Caco-2 (cell line): ENCODE measurements around the gene NR1I3. TPM values are rescaled to one million over a fixed set of nuclear protein-coding genes. Genes with fewer than 3 reads are reported as not detected.

Experiments used
- BruUV-seq: library from RNA; stranded (reverse); fragments of 400-500 nt; replicated peaks from 2 replicates; lab custom pipeline; 2021; lab: Mats Ljungman, UMichigan
- CTCF ChIA-PET: fragments of 300-600 bp; sonication (Branson Sonifier 250); formaldehyde crosslinking; loops from one replicate; lab custom pipeline; 2022; ENCODE audit warnings: antibody characterized with exemption; lab: Charles Lee
- POLR2A ChIA-PET: fragments of 300-600 bp; sonication (Branson Sonifier 250); formaldehyde crosslinking; loops from one replicate; lab custom pipeline; 2022; ENCODE audit warnings: antibody characterized with exemption; lab: Charles Lee
- DNase-seq, 2 experiments: peaks; one replicate each; pipeline versions ENCODE4 v3.0.0 to v3.0.0-alpha.2; 2020 to 2022
- H3K27me3 ChIP-seq: replicated peaks from 2 replicates; pipeline ENCODE4 v1.6.0; 2011; ENCODE audit warnings: low read length; ENCODE audit not compliant: control insufficient read depth, insufficient read depth
- H3K36me3 ChIP-seq: 2 replicates; pipeline ENCODE4 v1.5.1; 2011; ENCODE audit warnings: low read length; ENCODE audit not compliant: control insufficient read depth, insufficient read depth
- H3K4me1 ChIP-seq: fragments of 250-450 bp; sonication (Bioruptor Pico); 2 replicates; pipeline ENCODE4 v1.5.1; 2020; ENCODE audit warnings: mild to moderate bottlenecking
- H3K4me3 ChIP-seq: 2 replicates; pipeline ENCODE4 v1.5.1; 2011; ENCODE audit warnings: low read depth, mild to moderate bottlenecking, control low read depth, low read length
- H3K9me3 ChIP-seq: fragments of 250-450 bp; sonication (Bioruptor Pico); 2 replicates; pipeline ENCODE4 v1.5.1; 2020; ENCODE audit warnings: mild to moderate bottlenecking, moderate library complexity
- H3K27ac Mint-ChIP-seq: one replicate; pipeline ENCODE4 v1.8.0; 2022; ENCODE audit warnings: mixed read lengths; ENCODE audit not compliant: unreplicated experiment
- H3K27me3 Mint-ChIP-seq: one replicate; pipeline ENCODE4 v1.8.0; 2022; ENCODE audit warnings: mixed read lengths; ENCODE audit not compliant: insufficient read depth, unreplicated experiment
- H3K36me3 Mint-ChIP-seq: one replicate; pipeline ENCODE4 v1.8.0; 2022; ENCODE audit warnings: mild to moderate bottlenecking, mixed read lengths; ENCODE audit not compliant: insufficient read depth, unreplicated experiment
- H3K4me1 Mint-ChIP-seq: one replicate; pipeline ENCODE4 v1.8.0; 2022; ENCODE audit warnings: low read depth, mixed read lengths; ENCODE audit not compliant: unreplicated experiment
- H3K4me3 Mint-ChIP-seq: one replicate; pipeline ENCODE4 v1.8.0; 2022; ENCODE audit warnings: mild to moderate bottlenecking, moderate library complexity, mixed read lengths; ENCODE audit not compliant: unreplicated experiment
- H3K9me3 Mint-ChIP-seq: one replicate; pipeline ENCODE4 v1.8.0; 2022; ENCODE audit warnings: mixed read lengths; ENCODE audit not compliant: unreplicated experiment
- intact Hi-C: fragments of 100-400 bp; cut with micrococcal nuclease; formaldehyde crosslinking; loops from one replicate; pipeline ENCODE4 v1.10.0; 2022; ENCODE audit not compliant: unreplicated experiment
- total RNA-seq: library from RNA; stranded (reverse); gene quantifications from 2 replicates; pipeline ENCODE4 v1.2.3, GENCODE V29; 2022
- TF ChIP-seq, protein P1 (sequence below), 2 experiments: fragments of 200-600 bp in 1 of 2; IDR thresholded peaks; 1 replicate in 1 of 2; 2 replicates in 1 of 2; pipeline versions ENCODE4 v1.5.1 to v1.8.0; 2011 to 2022; ENCODE audit warnings: antibody characterized with exemption in 1 of 2, control low read depth in 1 of 2, inconsistent platforms in 1 of 2, low read depth in 1 of 2, low read length in 1 of 2, mild to moderate bottlenecking in 1 of 2, moderate library complexity in 1 of 2; ENCODE audit not compliant: insufficient read depth in 1 of 2, severe bottlenecking in 1 of 2, unreplicated experiment in 1 of 2

Gene NR1I3
- total RNA-seq, 1 experiment from 2014 or later, result not detected

DNA sequence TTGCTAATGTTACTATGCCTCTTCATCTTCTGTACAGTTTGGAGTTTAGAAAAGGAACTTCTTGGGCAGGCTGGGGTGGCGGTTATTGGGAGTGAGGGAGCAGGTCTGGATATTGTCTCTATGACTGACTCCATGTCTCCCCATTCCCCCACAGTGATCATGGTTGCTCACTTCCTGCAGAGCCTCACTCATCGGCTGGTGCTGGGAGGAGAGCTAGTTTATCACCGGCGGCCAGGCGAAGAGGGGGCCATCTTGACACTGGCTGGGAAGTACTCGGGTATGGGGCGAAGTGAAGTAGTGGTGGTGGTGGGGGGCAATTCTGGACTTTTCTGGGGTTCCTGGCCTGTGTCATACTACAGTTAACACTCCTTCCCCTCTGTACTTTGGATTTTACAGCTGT, 10.0 kb downstream of the NR1I3 start:
- Histone ChIP-seq H3K36me3 (peaks cover 5% of the 10 kb centered on the region; the same call in 1 of the 2 replicates), H3K27me3 (no peaks in the 10 kb centered on the region), H3K4me3 (no peak overlapping the region), H3K4me1 (peaks cover 31% of the 10 kb centered on the region), H3K9me3 (no peaks in the 10 kb centered on the region)
- Mint-ChIP-seq H3K9me3 (peaks cover 9% of the 10 kb centered on the region), H3K27me3 (no peaks in the 10 kb centered on the region), H3K4me1 (peaks cover 29% of the 10 kb centered on the region), H3K36me3 (peaks cover 47% of the 10 kb centered on the region), H3K27ac (peak overlapping the region; percentile 97), H3K4me3 (no peak overlapping the region)
- no peak for DNase-seq
- ChIA-PET CTCF (interaction anchor here (1.0 to 3.6 kb wide), 3 partner anchors 22 to 147 kb away, joined by 3 to 44 read pairs (median 4); no protein-coding TSS in a partner anchor), POLR2A (no interaction called here)
- TF ChIP-seq, protein P1, sequence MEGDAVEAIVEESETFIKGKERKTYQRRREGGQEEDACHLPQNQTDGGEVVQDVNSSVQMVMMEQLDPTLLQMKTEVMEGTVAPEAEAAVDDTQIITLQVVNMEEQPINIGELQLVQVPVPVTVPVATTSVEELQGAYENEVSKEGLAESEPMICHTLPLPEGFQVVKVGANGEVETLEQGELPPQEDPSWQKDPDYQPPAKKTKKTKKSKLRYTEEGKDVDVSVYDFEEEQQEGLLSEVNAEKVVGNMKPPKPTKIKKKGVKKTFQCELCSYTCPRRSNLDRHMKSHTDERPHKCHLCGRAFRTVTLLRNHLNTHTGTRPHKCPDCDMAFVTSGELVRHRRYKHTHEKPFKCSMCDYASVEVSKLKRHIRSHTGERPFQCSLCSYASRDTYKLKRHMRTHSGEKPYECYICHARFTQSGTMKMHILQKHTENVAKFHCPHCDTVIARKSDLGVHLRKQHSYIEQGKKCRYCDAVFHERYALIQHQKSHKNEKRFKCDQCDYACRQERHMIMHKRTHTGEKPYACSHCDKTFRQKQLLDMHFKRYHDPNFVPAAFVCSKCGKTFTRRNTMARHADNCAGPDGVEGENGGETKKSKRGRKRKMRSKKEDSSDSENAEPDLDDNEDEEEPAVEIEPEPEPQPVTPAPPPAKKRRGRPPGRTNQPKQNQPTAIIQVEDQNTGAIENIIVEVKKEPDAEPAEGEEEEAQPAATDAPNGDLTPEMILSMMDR (IDR thresholded peaks at IDR 0.05; ENCODE audit: insufficient read depth in 1 of 2, low read depth in 1 of 2, low read length in 1 of 2, severe bottlenecking in 1 of 2, unreplicated experiment in 1 of 2), result no peak
- BruUV-seq, result no TSS peak
- intact Hi-C loops, result no loop called here

DNA sequence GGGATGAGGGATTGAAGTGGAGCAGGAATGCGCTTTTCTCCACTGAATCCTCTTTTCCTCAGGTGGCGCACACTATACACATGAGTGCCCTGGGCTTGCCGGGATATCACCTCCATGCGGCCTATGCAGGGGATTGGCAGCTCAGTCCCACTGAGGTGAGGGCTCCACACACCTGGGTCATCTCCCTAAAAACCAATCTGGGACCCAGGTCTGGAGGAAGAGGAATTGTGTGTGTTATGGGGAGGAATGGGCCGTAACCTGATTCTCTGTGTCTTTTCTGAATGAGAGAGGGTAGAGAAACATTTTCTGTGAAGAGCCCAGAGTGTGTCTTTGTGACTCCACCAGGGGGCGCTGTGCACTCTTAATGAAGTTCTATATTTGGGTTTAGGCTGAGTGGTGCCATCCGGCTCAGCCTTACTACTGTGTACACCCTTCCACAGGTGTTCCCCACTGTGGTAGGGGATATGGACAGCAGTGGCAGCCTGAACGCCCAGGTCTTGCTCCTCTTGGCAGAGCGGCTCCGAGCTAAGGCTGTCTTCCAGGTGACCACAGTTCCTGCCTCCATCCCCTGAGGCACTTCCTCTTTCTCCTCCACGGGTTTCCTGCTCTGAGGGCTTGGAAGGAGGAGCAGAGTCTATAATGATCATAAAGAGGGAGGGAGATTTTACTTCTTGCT, 10.7 kb downstream of the NR1I3 start:
- BruUV-seq, result no TSS peak
- intact Hi-C loops, result loop anchor here (1.0 kb wide), 2 partner anchors 64 to 147 kb away; no protein-coding TSS in a partner anchor
- no peaks in the 10 kb centered on the region for H3K27me3 ChIP-seq
- TF ChIP-seq, protein P1 (IDR thresholded peaks at IDR 0.05; ENCODE audit: insufficient read depth in 1 of 2, low read depth in 1 of 2, low read length in 1 of 2, severe bottlenecking in 1 of 2, unreplicated experiment in 1 of 2), result peak; percentile 76 to 84
- peaks cover 16% of the 10 kb centered on the region for H3K9me3 Mint-ChIP-seq
- peaks cover 6% of the 10 kb centered on the region for H3K36me3 ChIP-seq
- peak; percentile 72 to 82 for DNase-seq
- H3K27ac Mint-ChIP-seq, result peak overlapping the region; percentile 97
- H3K36me3 Mint-ChIP-seq, result peaks cover 54% of the 10 kb centered on the region
- CTCF ChIA-PET, result interaction anchor here (0.8 to 3.6 kb wide), 7 partner anchors 16 to 154 kb away, joined by 3 to 44 read pairs (median 3); no protein-coding TSS in a partner anchor
- peak overlapping the region; percentile 69 for H3K4me3 ChIP-seq
- no peaks in the 10 kb centered on the region for H3K27me3 Mint-ChIP-seq
- peak overlapping the region; percentile 99 for H3K4me3 Mint-ChIP-seq
- peaks cover 5% of the 10 kb centered on the region; the same call in 1 of the 2 replicates for H3K9me3 ChIP-seq
- POLR2A ChIA-PET, result interaction anchor here (2.2 kb wide), 1 partner anchor 25 kb away, joined by 41 read pairs; the partner anchor contains the start of gene NDUFS2
- peaks cover 36% of the 10 kb centered on the region for H3K4me1 Mint-ChIP-seq
- peaks cover 38% of the 10 kb centered on the region for H3K4me1 ChIP-seq

GRCh38 chr1:161226759-161227158, 11.2 kb downstream of the NR1I3 start:
- Mint-ChIP-seq H3K27ac (peak overlapping the region; percentile 97), H3K4me1 (peaks cover 42% of the 10 kb centered on the region), H3K4me3 (peak overlapping the region; percentile 99), H3K9me3 (peaks cover 22% of the 10 kb centered on the region), H3K27me3 (no peaks in the 10 kb centered on the region), H3K36me3 (peaks cover 60% of the 10 kb centered on the region)
- no peaks in the 10 kb centered on the region for H3K27me3 ChIP-seq
- DNase-seq, result no peak
- BruUV-seq, result no TSS peak
- POLR2A ChIA-PET, result interaction anchor here (1.7 to 2.2 kb wide), 2 partner anchors 10 to 24 kb away, joined by 11 to 41 read pairs; partner anchors contain the start of gene NDUFS2
- H3K4me3 ChIP-seq, result peak overlapping the region; percentile 69
- peaks cover 8% of the 10 kb centered on the region; the same call in 1 of the 2 replicates for H3K9me3 ChIP-seq
- TF ChIP-seq, protein P1 (IDR thresholded peaks at IDR 0.05; ENCODE audit: insufficient read depth in 1 of 2, low read depth in 1 of 2, low read length in 1 of 2, severe bottlenecking in 1 of 2, unreplicated experiment in 1 of 2), result no peak
- CTCF ChIA-PET, result interaction anchor here (0.8 to 3.6 kb wide), 6 partner anchors 10 to 155 kb away, joined by 3 to 44 read pairs (median 14); no protein-coding TSS in a partner anchor
- intact Hi-C loops, result loop anchor here (1.0 kb wide), 2 partner anchors 65 to 148 kb away; no protein-coding TSS in a partner anchor
- H3K36me3 ChIP-seq, result peaks cover 6% of the 10 kb centered on the region
- H3K4me1 ChIP-seq, result peaks cover 44% of the 10 kb centered on the region
